ENCODE results near the gene METTL3.

The METTL3 gene

DNA sequence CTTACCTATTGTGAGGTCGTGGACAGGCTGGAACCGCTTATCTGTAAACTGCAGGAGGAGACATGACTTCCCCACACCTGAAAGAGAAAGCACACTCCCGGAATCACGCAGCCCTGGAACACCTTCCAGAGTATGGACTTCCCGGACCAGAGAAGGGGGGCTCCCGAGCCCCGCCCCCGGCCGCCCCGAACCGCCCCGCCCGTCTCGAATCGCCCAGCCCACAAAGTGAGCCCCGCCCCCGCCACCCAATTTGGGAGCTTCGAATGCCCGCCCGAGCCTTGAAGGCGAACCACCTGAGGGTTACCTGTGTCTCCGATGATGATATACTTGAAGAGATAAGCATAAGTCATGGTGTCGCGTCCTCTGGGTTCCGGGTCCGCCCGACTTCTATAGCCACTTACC is 34.6 kb downstream of the METTL3 start:
- DNase-seq (ENCODE audit: low read depth) = peak; percentile 76

DNA sequence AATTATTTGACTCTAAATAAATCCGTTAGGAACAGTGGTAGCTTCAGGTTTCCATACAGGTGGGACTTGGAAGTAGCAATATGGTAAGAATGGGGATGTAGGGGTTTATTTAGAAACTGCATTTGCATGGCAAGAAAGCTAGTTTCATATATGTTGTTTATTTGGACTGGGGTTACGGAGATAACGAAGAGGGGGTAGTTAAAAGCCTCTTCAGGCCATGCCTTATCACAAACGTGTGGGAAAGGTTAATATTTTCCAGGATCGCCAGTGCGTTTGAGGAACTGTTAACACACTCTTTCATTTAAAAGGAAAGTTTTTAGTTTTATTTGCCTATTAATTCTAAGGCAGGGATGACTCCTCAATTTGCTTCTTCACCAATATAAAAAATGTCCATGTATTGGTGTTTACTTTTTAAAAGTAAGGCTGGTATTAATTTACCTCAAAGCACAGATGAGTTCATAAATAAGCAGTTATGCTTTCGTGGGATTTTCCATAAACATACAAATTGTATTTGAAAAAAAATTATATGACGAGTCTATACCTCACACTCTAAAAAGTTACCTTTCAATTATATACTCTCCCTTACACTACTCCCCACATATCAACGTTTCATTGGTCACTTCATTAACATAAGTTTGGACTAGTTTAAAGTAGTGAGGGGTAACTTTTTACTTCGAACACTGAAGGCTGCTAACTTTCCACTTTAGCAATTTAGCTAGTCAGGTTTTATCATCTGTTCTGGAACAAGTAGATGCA is 35.2 kb downstream of the METTL3 start:
- DNase-seq (ENCODE audit: low read depth) = no peak

GRCh38 chr14:21467616-21468015 is 43.5 kb downstream of the METTL3 start:
- no peak for DNase-seq (ENCODE audit: low read depth)

GRCh38 chr14:21455912-21456667 is 55.0 kb downstream of the METTL3 start, which contains the start of gene CHD8:
TSS of gene CHD8 (minus strand) at chr14:21456123. CDS start at chr14:21431643, 24,480 bp downstream.
- peak; percentile 98 for DNase-seq (ENCODE audit: low read depth)

GRCh38 chr14:21455592-21455911 is 55.6 kb downstream of the METTL3 start:
- DNase-seq (ENCODE audit: low read depth) = no peak

DNA sequence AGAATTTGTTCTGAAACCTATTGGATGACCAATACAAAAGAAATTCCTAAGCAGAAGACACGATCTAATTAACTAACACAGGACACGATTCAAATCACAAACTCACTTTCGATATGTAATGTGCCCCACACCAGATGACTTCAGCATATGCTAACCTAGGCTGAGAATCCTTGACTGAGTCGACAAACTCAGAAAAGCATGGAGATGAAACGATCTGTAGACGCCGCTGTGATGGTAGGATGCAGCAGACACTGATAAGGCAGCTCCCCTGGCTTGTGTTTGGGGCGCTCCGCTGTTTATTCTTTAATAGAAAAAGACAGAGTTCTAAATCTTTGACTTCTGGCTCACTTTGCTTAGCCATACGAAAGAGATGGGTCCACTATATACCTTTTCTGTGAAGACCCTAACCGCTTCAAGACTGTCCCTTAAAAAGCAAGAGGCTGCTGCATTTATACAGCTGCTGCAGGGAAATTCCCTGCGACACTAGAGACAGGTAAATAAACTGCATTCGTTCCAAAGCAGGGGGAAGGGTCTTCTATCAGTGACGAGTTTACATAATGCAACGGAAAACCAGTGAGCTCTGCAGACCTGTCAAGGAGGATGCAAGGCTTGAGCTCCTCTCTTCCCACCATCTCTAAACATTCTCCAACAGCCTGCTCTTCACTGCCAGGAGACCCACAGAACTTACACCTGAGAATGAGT is 56.1 kb downstream of the METTL3 start:
- DNase-seq (ENCODE audit: low read depth) = no peak

DNA sequence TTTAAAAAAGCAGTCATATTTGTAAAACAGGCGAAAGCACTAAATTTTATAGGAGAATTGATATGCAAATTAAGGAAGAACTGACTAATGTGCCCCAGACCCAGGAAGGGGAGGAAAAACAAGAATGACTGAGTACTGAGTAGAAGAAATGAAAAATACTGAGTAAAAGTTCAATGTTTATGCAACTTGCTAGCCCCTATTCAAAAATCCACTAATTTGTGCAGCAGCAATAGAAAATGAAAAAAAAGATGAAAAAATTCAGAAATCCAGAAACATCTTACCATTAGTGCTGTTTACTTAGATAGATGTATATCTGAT is 61.3 kb downstream of the METTL3 start:
- no peak for DNase-seq (ENCODE audit: low read depth)

Data from stimulated activated CD8-positive, alpha-beta memory T cell treated with anti-CD3 and anti-CD28 coated beads, Interleukin-12 subunit alpha, Interleukin-12 subunit beta, amount 100 ng/mL, for 4 hours (primary cell).